Upper lobe of left lung (tissue), 4 donors: ENCODE data around the gene MEGF11.

ENCODE experiments used
- EP300 ChIP-seq, 4 donors: sonication (generic); formaldehyde crosslinking; IDR thresholded peaks; one replicate each; pipeline ENCODE4 v1.5.1; 2017; ENCODE audit warnings: antibody characterized with exemption in 4 of 4, control low read depth in 2 of 4
- POLR2A ChIP-seq, 4 donors: fragments of 450-650 bp; IDR thresholded peaks; one replicate each; pipeline ENCODE4 v1.5.1; 2016 to 2017; ENCODE audit warnings: antibody characterized with exemption in 4 of 4, mild to moderate bottlenecking in 2 of 4
- TF ChIP-seq, protein P1 (sequence below), 6 experiments: fragments of 450-650 bp in 4 of 6; fragments of 200-600 bp in 2 of 6; sonication (generic) in 2 of 6; IDR thresholded peaks; one replicate each; pipeline ENCODE4 v1.5.1; 2016 to 2019; ENCODE audit warnings: antibody characterized with exemption in 6 of 6

DNA sequence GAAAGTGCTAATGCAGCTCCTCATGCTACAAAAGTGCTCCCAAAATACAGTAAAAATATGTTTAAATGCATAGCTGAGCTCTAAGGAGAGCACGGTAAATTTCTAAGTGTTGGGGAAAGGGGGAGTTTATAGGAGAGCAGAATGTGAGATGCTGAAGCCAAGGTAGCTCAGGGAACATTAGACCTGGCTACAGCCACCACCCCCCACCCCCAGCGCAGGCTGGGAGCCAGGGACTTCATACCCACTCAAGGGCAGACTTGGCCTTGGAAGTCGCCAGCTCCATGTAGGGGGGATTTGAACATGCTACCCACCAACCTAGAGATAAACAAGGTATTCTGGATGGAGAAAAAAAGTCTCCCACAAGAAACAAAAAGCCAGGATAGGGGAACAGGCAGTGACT lies 142.2 kb downstream of the MEGF11 start:
- TF ChIP-seq POLR2A (IDR thresholded peaks at IDR 0.05): no peak
- TF ChIP-seq, protein P1, sequence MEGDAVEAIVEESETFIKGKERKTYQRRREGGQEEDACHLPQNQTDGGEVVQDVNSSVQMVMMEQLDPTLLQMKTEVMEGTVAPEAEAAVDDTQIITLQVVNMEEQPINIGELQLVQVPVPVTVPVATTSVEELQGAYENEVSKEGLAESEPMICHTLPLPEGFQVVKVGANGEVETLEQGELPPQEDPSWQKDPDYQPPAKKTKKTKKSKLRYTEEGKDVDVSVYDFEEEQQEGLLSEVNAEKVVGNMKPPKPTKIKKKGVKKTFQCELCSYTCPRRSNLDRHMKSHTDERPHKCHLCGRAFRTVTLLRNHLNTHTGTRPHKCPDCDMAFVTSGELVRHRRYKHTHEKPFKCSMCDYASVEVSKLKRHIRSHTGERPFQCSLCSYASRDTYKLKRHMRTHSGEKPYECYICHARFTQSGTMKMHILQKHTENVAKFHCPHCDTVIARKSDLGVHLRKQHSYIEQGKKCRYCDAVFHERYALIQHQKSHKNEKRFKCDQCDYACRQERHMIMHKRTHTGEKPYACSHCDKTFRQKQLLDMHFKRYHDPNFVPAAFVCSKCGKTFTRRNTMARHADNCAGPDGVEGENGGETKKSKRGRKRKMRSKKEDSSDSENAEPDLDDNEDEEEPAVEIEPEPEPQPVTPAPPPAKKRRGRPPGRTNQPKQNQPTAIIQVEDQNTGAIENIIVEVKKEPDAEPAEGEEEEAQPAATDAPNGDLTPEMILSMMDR (IDR thresholded peaks at IDR 0.05): no peak
- no peak for TF ChIP-seq EP300 (IDR thresholded peaks at IDR 0.05)
